Activated T-helper 17 cell treated with anti-CD3 and anti-CD28 coated beads, Interleukin-2, amount 50 U/mL, for 72 hours (primary cell): ENCODE measurements around the gene DEDD2. TPM values are rescaled to one million over a fixed set of nuclear protein-coding genes. Genes with fewer than 3 reads are reported as not detected.

Source experiments
- ATAC-seq: fragments of 150-1000 bp; cut with Tn5 transposase; replicated peaks from 2 replicates; pipeline ENCODE4 v1.10.0; 2021; ENCODE audit warnings: mild to moderate bottlenecking, moderate library complexity
- H3K27ac Mint-ChIP-seq: one replicate; pipeline ENCODE4 v1.8.0; 2022; ENCODE audit warnings: mixed read lengths
- H3K27me3 Mint-ChIP-seq: one replicate; pipeline ENCODE4 v1.8.0; 2022; ENCODE audit warnings: mixed read lengths
- H3K36me3 Mint-ChIP-seq: one replicate; pipeline ENCODE4 v1.8.0; 2022; ENCODE audit warnings: low read depth, mild to moderate bottlenecking, mixed read lengths
- H3K4me1 Mint-ChIP-seq: one replicate; pipeline ENCODE4 v1.8.0; 2022; ENCODE audit warnings: mixed read lengths
- H3K4me3 Mint-ChIP-seq: one replicate; pipeline ENCODE4 v1.8.0; 2022; ENCODE audit warnings: mild to moderate bottlenecking, mixed read lengths
- H3K9me3 Mint-ChIP-seq: one replicate; pipeline ENCODE4 v1.8.0; 2022; ENCODE audit warnings: mixed read lengths
- total RNA-seq, 2 donors: library from RNA; stranded (reverse); gene quantifications; one replicate each; pipeline ENCODE4 v1.2.3, GENCODE V29; 2022

The DEDD2 gene
- total RNA-seq, 2 donors from 2014 or later, result 37.4 to 45.7 TPM

DNA sequence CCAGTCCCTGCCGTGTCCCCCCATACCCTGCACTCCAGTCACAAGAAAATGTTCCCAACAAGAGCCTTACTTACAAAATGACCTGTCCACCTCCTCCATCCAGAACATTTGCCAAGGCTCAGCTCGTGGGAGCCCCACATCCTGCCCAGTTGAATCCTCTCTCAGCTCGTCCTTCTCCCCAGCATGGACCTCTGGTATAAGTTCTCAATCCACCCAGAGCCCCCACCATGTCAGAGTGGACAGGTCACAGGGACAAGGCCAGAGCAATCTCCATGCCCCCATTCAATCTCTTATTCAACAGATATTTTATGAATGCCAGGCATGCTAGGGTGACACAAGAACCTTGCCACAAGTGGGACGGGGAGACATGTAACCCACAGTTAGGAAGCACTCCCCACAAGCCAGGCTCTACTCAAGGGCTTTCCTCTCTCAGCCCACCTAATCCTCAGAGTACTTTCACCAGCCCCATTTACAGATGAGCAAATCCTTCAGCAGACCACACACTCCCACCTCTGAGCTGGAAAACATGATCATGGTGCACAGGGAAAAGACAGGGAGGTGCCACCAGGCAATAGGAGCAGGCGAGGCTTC, 15.1 kb downstream of the DEDD2 start:
- Mint-ChIP-seq H3K9me3 (no peaks in the 10 kb centered on the region), H3K4me3 (peak overlapping the region; percentile 75), H3K36me3 (peaks cover 100% of the 10 kb centered on the region), H3K27me3 (no peaks in the 10 kb centered on the region), H3K4me1 (peaks cover 55% of the 10 kb centered on the region), H3K27ac (peak overlapping the region; percentile 85)
- no peak for ATAC-seq

DNA sequence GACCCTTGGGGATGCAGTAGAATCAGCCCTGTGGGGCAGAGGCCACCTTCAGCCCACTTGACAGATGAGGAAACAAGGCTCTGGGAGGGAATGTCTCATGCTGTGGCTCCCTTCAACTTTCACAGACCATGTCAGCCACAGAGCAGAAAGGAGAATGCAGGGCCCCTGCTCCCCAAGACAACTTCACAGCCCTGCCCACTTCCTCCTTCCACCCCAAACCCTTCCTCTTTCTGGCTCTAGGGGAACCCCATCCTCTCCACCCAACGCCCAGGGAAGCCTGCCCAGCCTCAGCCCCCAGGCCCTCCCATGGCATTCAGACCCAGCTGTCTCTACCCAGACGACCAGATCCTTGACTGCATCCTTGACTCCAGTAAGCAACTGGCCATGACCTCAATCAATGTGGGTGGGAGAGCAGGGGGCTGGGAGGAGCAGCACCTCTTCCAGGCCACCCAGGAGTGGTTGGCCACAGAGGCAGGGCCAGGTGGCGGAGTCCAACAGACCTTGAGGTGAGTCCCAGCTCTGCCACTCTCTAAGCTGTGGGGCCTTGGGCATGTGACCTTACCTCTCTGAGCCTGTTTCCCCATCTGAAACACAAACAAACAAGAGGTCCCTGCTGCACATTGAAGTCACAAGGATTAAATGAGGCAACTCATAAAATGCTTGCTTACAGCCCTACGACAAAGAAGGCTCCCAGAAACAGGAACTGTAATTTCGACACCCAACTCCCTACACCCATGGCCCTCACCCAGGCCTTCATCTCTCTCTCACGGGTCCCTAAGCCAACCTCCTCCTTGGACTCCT, 15.8 kb downstream of the DEDD2 start:
- peak overlapping the region; percentile 85 for H3K27ac Mint-ChIP-seq
- no peaks in the 10 kb centered on the region for H3K9me3 Mint-ChIP-seq
- H3K4me3 Mint-ChIP-seq, result peak overlapping the region; percentile 75
- no peaks in the 10 kb centered on the region for H3K27me3 Mint-ChIP-seq
- peak; percentile 71 for ATAC-seq
- peaks cover 99% of the 10 kb centered on the region for H3K36me3 Mint-ChIP-seq
- peaks cover 57% of the 10 kb centered on the region for H3K4me1 Mint-ChIP-seq

DNA sequence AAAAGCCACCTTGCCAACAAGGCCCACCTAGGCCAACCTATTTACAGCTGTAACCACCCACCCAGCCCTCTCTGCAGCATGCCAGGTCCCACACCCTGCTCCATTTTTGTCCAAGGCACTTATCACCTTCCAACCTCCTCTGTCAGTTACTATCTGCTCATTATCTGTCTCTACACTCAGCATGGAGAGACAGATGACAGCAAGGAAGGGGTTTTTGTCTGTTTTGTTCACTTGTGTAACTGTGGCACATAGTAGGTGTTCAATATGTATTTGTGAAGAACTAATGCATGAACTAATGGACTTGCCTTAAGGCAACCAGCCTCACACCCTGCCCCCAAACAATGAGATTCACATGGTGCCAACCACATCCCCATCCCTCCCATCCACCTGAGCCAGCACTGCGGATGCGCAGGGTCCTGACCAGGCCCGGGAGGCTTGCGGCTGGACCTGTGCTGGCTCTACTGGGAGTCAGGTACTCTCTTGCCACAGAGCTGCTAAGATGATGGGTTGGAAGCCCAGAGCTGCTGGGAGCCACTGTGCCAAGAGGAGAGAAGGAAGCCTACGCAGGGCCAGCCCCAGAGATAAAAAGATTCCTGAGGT, 17.3 kb downstream of the DEDD2 start:
- Mint-ChIP-seq H3K27ac (peak overlapping the region; percentile 85), H3K36me3 (peaks cover 92% of the 10 kb centered on the region), H3K9me3 (no peaks in the 10 kb centered on the region), H3K27me3 (no peaks in the 10 kb centered on the region), H3K4me3 (peak overlapping the region; percentile 75), H3K4me1 (peaks cover 59% of the 10 kb centered on the region)
- ATAC-seq, result no peak

DNA sequence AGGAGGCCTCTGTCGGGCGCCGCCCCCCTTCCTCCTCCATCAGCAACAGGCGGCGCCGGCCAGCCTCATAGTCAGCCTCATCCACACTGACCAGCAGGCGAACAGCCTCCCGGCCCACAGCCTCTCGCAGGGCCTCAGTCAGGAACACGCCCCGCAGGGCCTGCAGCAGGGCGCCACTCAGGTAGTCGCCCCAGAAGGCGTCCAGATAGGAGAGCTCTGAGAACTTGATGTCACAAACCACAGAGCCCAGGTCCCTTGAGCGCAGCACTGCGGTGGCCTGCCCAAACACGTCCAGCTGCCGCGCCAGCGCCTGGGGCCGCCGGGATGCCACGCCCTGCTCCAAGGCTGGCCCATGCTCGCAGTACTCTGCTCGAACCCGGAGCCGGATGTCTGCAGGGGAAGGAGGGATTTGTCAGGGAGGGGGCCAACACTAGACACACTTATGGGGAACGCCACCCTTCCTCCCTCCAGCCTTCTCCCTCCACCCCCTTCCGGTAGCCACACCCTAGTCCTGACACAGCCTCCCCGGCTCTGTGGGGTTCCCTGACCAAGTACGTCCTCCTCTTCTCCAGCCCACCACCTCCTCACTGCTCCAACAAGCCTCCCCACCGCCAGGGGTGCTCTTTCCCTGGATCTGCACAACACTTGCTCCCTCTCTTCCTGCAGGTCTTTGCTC, 17.9 kb downstream of the DEDD2 start:
- H3K27ac Mint-ChIP-seq, result peak overlapping the region; percentile 79
- peak overlapping the region; percentile 75 for H3K4me3 Mint-ChIP-seq
- no peaks in the 10 kb centered on the region for H3K9me3 Mint-ChIP-seq
- H3K27me3 Mint-ChIP-seq, result no peaks in the 10 kb centered on the region
- peaks cover 85% of the 10 kb centered on the region for H3K36me3 Mint-ChIP-seq
- ATAC-seq, result peak; percentile 69
- peaks cover 55% of the 10 kb centered on the region for H3K4me1 Mint-ChIP-seq

DNA sequence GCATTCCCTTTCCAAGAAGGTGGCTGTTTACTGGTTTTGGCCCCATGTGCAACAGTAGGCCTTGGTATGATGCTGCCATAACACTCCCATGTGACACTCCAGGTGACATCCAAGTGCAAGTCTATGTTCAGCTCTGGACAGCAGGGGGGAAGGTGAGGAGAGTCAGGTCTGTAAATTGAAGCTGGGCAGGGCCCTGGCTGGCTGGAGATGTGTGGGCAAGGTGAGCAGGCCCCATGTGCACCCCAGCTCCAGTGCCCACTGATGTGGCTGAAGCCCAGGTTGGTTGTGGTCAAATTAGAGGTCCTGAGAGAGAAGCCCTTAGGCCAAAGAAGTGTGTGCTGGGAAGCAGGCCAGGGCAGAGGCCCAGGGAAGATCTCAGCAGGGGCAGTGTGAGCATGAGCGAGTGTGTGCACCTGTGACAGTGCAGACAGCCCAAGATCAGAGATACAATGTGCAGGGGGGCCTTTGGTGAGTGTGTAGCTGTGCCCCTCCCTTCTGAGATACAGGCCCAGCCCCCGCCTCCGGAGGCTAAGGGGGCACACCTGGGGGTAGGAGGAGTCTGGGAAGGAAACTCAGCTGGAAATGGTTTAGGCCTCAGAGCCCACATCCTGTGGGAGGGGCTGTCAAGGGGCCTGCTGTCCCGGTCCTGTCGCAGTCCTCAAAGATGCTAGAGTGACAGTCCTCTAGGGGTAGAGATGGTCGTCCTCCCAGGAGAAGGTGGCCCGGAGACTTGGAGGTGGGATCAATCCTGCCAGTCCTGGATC, 18.6 kb downstream of the DEDD2 start:
- H3K36me3 Mint-ChIP-seq, result peaks cover 82% of the 10 kb centered on the region
- H3K27ac Mint-ChIP-seq, result peak overlapping the region; percentile 79
- H3K9me3 Mint-ChIP-seq, result no peaks in the 10 kb centered on the region
- peak overlapping the region; percentile 75 for H3K4me3 Mint-ChIP-seq
- peak; percentile 52 for ATAC-seq
- peaks cover 61% of the 10 kb centered on the region for H3K4me1 Mint-ChIP-seq
- no peaks in the 10 kb centered on the region for H3K27me3 Mint-ChIP-seq

DNA sequence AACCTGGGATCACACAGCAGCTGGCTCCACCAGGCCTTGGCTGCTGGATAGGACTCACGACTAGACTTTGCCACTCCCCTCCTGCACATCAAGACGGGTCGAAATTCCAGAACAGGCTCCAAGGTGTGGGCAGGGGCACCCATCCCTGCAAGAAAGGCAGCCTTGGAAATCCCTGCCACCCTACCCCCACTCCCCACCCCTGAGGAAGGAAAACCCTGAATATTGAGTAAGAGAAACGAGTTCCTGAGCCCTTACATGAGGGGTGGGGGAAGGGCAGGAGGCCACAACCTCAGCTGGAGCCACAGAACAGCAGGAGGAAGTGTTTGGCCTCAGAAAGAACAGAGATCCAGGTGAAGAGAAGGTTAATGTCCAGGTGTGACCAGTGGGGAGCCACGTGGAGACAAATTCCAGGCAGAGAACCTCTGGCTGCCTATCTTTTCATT, 20.1 kb downstream of the DEDD2 start:
- H3K27ac Mint-ChIP-seq, result no peak overlapping the region
- peaks cover 72% of the 10 kb centered on the region for H3K36me3 Mint-ChIP-seq
- peaks cover 54% of the 10 kb centered on the region for H3K4me1 Mint-ChIP-seq
- ATAC-seq, result no peak
- no peaks in the 10 kb centered on the region for H3K27me3 Mint-ChIP-seq
- no peaks in the 10 kb centered on the region for H3K9me3 Mint-ChIP-seq
- peak overlapping the region; percentile 23 for H3K4me3 Mint-ChIP-seq

DNA sequence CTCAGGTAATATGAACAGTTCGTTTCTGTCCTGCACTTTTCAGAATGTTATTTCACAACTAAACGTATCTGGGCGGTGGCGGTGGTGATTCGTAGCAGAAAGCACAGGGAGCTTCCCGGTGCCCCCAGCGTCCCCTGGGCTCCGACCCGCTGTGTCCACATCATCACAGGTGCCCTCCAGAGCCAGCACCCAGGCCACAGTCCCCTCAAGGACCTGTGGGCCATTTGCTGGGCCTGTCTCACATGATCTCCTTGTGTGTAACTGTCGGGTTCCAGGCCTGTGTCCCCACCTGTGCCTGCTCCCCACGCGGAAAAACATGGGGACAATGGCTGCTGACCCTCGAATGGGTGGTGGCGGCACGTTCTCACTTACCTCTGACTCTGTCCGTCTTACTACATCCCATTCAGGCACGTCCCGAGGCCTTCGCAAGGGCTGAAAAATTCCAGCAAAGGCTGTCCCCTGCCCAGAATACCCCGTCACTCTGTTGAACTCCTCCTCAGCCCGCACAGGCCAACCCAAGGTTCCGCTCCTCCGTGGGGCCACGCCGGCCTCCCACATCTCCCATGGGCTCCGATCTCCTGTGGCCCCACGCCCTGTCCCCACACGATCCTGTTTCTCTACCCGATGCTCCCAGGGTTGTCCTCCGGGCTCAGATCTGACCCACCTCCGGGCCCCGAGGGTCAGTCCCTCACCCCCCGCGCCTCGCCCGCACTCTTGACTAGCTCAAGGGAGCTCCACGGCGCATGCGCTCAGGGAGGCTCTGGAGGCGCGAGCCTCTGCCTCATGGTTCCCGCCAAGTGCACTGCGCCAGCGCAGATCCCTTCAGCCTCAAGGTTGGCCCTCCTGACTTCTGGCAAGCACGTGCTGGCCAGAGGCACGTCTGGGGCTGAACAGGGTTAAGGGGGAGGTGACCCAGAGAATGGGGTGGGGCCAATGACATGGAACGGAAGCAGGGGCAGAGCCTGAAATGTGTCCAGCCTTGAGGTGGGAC, 21.2 kb downstream of the DEDD2 start:
- no peak for ATAC-seq
- no peaks in the 10 kb centered on the region for H3K27me3 Mint-ChIP-seq
- peaks cover 61% of the 10 kb centered on the region for H3K36me3 Mint-ChIP-seq
- H3K9me3 Mint-ChIP-seq, result no peaks in the 10 kb centered on the region
- peaks cover 51% of the 10 kb centered on the region for H3K4me1 Mint-ChIP-seq
- H3K27ac Mint-ChIP-seq, result peak overlapping the region; percentile 51
- no peak overlapping the region for H3K4me3 Mint-ChIP-seq

DNA sequence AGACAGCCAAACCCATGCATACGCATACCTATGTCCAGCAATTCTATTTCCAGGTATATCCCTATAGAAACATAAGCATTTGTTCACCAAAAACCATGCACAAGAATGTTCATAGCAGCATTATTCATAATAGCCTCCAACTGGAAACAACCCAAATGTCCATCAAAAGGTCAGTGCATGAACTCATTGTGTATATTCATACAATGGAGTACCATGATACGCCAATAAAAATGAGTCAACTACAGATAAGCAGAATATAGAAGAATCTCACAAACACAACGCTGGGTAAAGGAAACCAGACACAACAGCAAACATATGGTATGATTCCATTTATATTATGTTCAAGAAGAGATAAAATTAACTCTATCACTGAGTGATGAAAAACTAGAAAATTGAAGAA, 23.8 kb downstream of the DEDD2 start:
- H3K27me3 Mint-ChIP-seq, result no peaks in the 10 kb centered on the region
- ATAC-seq, result no peak
- H3K36me3 Mint-ChIP-seq, result peaks cover 35% of the 10 kb centered on the region
- no peaks in the 10 kb centered on the region for H3K9me3 Mint-ChIP-seq
- peaks cover 40% of the 10 kb centered on the region for H3K4me1 Mint-ChIP-seq
- H3K4me3 Mint-ChIP-seq, result no peak overlapping the region
- peak overlapping the region; percentile 62 for H3K27ac Mint-ChIP-seq

DNA sequence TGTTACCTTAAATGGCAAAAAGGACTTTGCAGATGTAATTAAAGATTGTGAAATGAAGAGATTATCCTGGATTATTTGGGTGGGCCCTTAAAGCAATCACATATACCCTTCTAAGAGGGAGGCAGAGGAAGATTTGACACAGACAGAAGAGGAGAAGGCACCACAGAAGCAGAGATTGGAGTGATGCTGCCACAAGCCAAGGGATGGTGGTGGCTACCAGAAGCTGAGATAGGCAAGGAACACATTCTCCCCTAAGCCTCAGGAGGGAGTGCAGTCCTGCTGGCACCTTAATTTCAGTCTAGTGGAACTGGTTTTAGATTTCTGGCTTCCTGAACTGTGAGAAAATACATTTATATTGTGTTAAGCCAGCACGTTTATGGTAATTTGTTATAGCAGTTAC, 24.2 kb downstream of the DEDD2 start:
- no peak overlapping the region for H3K4me3 Mint-ChIP-seq
- H3K27ac Mint-ChIP-seq, result no peak overlapping the region
- H3K27me3 Mint-ChIP-seq, result no peaks in the 10 kb centered on the region
- H3K4me1 Mint-ChIP-seq, result peaks cover 36% of the 10 kb centered on the region
- ATAC-seq, result no peak
- H3K36me3 Mint-ChIP-seq, result peaks cover 31% of the 10 kb centered on the region
- H3K9me3 Mint-ChIP-seq, result no peaks in the 10 kb centered on the region

DNA sequence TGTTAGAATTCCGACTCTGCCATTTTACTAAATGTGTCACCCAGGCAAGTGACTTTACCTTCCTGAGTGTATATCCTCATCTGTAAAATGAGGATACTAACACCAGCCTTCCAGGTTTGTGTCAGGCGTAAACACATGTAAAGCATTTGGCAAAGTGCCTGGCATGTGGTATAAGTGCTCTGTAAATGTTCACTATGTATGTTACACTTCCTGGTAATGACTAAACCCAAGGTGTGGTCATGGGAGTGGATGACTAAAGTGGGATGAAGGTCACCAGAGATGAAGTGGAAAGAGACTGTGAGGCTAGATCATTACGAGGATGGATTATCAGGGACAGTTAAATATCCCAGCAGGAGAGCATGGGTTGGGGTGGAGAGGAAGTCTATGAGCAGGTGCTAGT, 25.6 kb downstream of the DEDD2 start:
- Mint-ChIP-seq H3K36me3 (peaks cover 17% of the 10 kb centered on the region), H3K27me3 (no peaks in the 10 kb centered on the region), H3K9me3 (no peaks in the 10 kb centered on the region), H3K4me3 (peak overlapping the region; percentile 18), H3K4me1 (peaks cover 34% of the 10 kb centered on the region), H3K27ac (peak overlapping the region; percentile 16)
- ATAC-seq, result peak; percentile 98

DNA sequence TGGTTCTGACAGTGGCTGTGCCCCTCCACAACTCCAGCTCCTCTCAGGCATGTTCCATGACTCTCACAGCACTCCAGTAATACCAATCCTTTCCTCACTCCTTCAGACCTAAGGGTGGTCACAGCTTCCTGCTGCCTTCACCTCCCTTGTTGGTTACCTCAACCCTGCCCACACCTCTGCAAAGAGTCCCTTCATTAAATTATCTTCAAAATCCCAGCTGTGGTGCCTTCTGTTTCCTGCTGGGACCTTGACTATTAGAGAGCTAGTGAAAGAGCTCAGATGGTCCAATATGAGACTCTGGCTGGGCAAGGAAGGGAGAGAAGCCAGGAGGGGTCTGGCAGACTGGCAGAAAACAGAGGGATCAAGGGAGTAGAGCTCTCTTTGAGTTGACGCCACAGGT, 26.1 kb downstream of the DEDD2 start:
- no peak for ATAC-seq
- no peaks in the 10 kb centered on the region for H3K9me3 Mint-ChIP-seq
- H3K4me1 Mint-ChIP-seq, result peaks cover 32% of the 10 kb centered on the region
- peaks cover 12% of the 10 kb centered on the region for H3K36me3 Mint-ChIP-seq
- peak overlapping the region; percentile 18 for H3K4me3 Mint-ChIP-seq
- peak overlapping the region; percentile 16 for H3K27ac Mint-ChIP-seq
- H3K27me3 Mint-ChIP-seq, result no peaks in the 10 kb centered on the region

DNA sequence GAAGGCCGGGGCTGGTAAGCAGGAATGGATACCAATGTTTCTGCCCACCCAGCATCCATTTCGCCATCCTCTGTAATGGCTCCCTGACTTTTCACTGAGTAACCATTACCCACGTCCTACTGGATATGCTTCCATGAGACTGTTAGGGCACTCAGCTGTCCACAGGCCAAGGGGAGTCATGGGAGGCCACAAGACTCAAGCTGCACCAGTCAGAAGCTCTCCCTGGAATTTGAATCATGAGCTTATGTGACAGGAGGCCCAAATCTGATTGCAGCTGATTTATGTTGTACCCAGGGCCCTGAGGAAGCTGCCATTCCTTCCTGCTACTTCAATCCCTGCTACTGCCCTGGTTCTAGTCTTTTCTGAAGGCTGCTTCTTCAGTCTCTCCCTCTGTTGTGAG, 28.3 kb downstream of the DEDD2 start:
- no peaks in the 10 kb centered on the region for H3K9me3 Mint-ChIP-seq
- H3K36me3 Mint-ChIP-seq, result peaks cover 7% of the 10 kb centered on the region
- ATAC-seq, result no peak
- no peak overlapping the region for H3K4me3 Mint-ChIP-seq
- peaks cover 43% of the 10 kb centered on the region for H3K4me1 Mint-ChIP-seq
- peak overlapping the region; percentile 28 for H3K27ac Mint-ChIP-seq
- H3K27me3 Mint-ChIP-seq, result no peaks in the 10 kb centered on the region

DNA sequence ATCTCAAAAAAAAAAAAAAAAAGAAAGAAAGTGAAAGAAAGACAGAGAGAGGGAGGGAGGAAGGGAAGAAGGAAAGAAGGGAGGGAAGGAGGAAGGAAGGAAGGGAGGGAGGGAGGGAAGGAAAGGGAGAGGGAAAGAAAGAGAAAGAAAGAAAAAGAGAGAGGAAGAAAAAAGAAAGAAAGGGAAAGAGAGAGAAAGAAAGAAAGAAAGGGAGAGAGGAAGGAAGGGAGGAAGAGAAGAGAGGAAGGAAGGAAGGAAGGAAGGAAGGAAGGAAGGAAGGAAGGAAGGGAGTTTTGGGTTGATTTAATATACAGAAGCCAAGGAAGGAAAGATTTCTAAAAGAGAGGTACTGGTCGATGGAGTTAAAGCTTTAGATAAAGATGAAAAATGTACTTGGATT, 28.8 kb downstream of the DEDD2 start:
- H3K4me1 Mint-ChIP-seq, result peaks cover 40% of the 10 kb centered on the region
- ATAC-seq, result no peak
- H3K9me3 Mint-ChIP-seq, result no peaks in the 10 kb centered on the region
- H3K4me3 Mint-ChIP-seq, result no peak overlapping the region
- H3K27me3 Mint-ChIP-seq, result no peaks in the 10 kb centered on the region
- H3K27ac Mint-ChIP-seq, result peak overlapping the region; percentile 28
- H3K36me3 Mint-ChIP-seq, result peaks cover 3% of the 10 kb centered on the region
